GM18499 (cell line): ENCODE data around the gene TMEM243.

ENCODE experiments used
- ATAC-seq: cut with Tn5 transposase; IDR thresholded peaks from one replicate; pipeline ENCODE4 v1.9.1; 2021; ENCODE audit warnings: moderate number of reproducible peaks; ENCODE audit not compliant: insufficient read depth, unreplicated experiment

TMEM243 gene

DNA sequence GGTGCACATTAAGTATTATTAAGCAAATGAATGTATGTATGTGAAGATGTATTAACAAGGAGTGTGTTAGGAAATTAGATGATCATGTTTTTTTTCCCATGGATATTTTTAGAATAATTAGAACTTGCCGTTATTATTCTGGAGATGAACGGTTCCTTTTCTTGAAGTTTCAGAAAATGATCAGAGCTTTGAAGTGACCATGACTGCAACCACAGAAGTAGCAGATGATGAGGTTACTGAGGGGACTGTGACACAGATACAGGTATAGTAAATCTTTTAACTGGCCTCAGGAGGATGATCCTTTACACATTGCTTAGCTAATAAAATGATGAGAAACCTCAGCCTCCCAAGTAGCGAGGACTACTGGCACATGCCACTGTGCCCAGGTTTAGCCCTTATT, 48.7 kb downstream of the TMEM243 start:
- ATAC-seq: no peak

GRCh38 chr7:87164433-87164832, 55.1 kb downstream of the TMEM243 start:
- ATAC-seq: no peak

- no peak for ATAC-seq
These were observed 60.0 kb downstream of the TMEM243 start for GRCh38 chr7:87159538-87159937.

DNA sequence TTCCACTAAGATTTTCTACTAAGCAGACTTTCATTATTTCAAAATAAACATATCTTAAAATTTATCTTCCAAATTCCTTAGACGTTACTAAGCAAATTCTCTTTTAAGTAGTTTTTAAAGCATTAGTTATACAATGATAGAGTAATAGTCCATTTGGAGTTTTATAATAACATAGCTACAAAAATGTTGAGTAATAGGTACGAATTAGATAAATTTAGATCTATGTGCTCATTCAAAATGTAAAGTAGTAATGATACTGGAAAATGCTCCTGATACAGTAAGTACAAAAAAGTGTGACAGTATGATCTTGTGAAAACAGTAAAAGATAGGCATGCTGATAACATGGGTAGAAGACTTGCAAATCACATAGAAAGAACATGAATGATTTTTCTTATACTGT, 62.8 kb downstream of the TMEM243 start:
- ATAC-seq: no peak

DNA sequence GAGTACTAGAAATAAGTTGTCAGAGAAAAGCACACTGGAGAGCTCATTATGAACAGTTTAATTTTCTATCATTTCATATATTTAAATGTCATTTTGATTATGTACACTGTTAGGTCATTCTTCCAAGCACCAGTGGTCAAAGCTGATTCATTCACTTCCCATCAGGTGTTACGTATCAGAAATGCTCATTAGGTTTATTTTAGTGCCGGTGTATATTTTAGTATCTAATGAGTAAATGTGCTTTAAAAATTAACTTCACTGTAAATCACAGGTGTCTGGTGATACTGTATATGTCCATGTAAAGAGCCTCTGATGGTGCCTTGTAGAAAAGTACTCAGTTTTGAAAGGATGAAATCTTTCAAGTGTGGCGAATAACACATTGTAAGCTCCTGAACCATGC, 63.7 kb downstream of the TMEM243 start:
- ATAC-seq: no peak

DNA sequence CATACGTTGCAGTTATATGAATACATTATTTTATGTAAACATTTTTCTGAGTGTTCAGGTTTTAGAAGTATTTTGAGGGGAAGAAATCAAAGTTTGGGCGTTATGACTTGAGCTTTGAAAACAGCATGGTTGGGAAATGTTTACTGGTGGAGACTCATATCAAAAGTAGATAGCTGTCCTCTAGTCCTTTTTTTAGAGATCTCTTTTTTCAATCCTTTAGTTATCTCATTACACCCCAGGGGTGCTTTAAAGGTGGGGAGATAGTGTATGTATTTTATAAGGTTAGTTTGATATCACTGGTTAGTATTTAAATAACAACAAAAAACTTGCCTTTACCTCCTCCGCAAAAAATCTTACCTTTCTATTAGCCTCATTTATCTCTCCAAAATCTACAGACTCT, 65.0 kb downstream of the TMEM243 start:
- ATAC-seq: no peak

DNA sequence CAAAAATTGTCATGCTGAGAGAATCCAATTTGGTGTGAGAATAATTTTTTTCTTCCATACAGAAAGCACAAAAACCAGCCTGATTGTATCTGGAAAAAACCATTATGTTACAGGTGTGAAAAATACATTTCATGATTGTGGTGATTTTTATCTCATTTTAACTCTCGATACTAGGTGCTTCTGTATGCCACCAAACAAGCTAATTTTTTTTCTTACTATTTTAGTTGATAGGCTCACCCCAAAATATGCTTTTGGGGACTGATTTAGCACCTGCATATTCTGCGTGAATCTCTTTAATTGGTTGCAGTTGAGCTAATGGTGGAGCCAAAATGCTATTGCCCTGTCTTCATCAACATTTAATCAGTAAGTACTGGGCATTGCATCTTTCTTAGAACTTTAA, 65.4 kb downstream of the TMEM243 start:
- no peak for ATAC-seq

DNA sequence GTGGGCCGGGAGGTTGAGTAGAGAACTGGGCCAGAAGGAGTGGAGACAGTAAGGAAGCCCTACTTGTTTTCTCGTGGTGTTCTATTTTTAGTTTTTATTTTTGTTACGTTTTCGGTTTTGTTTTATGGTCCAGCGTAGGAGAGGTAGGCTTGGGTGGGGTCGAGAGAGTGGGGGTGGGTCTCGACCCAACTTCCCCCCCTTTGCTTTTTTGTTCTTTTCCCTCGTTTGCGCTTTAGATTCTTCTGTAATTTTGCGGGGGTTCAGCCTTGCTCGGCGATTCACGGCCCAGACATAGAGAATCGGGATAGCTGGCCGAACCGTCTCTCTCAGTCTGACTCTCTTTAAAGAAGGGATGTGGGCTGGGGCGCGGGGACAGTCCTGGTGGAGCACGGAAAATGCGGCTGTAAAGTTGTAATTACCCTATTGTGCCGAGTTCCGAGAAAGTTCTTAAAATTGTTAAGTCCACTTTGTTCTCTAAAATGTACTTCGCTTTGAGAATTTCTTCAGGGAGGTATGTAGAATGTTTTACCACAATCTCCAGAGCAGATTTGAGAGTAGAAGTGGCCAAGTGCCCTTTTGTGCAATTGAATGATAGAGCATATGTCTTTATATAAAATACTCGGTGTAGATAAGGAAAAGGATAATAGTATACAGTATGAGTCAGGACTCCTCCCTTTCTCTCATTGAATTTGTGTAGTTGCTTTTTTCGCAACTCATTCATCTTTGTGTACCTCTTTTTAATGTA, 66.5 kb downstream of the TMEM243 start:
- ATAC-seq: peak; percentile 6

DNA sequence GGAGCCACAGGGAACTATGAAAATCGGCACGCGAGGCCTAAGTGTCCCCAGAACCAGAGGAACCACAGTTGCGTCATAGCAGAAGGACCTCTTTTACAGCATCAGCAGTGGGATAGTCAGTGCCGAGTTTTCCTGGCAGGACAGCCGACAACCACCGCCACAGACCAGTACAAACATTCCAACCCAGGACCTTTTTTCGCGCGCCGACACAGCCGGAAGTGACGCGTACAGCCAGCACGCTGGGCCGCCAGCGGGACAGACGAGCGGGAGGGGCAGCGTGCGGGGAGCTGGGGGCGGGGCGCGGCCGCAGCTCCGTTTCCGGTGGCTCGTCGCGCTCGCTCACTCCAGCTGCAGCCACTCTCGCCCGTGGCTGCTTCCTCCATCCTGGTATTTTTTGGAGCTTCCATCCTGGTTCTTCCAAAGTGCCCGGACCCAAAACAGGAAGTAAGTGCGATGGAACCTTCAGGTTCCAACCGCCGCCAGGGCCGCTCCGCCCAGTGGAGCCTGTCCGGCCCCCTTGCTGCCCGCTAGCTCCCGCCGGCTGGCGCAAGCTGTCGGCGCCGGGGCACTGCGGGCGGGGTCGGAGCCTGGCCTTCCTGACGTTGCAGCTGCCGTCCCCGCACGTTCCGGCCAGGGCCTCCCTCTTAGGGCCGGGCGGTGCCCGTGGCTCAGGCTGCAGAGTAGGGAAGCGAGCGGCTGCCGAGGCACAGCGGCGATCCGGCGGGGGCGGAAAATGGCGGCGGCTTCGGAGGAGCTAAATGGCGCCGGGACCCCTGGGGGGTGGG, 67.2 kb downstream of the TMEM243 start, which contains the start of gene DMTF1:
Gene DMTF1 (plus strand): TSS at position 342 of the 785 bp plus-strand sequence. CDS start 12,489 bp downstream, outside the sequence.
- peak; percentile 48 for ATAC-seq

DNA sequence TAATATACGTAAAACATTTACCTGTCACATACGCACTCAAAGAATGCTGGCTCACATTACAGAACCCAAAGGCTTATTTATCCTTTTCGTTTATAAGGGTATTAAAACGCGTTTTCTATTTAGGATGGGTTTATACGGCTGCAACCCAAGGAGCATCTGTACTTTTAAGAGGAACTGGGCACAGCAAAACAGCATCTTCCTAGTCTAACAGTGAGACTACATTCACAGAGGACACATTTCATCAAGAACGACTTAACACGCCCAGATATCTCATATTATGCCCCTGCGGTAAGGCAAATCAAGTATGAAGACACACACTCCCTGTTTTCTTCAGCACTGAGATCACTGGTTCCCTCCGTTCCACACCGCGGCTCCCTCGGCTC, 67.8 kb downstream of the TMEM243 start:
- peak; percentile 19 for ATAC-seq

- ATAC-seq: no peak
These were observed 68.4 kb downstream of the TMEM243 start for GRCh38 chr7:87151002-87151728.

DNA sequence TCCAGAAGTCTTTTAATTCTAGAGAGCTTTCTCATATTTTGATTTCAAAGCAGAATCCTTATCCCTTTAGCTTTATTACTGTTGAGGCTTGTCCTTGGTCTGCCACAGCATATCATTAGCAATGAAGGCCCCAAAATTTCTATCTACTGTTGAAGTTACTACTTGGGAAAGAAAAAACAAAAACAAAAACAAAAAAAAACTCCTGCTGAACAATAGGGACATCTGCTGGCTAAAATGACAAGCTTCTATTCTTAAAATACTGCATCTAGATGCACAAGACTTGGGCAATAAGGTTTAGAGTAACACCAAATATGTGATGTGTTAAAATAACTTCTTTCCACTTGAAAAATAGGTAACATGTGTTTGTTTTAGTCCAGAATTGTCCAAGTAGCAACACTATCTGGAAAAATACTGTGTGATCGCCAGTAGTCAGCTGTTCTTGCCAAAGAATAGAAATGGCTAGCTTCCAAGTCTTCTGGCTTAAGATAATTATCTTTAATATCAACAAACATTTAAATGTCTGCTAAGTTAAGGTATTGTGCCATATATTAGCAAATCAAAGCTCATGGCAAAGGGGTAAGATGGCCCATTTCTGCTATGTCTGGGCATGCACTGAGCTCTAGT, 71.1 kb downstream of the TMEM243 start:
- no peak for ATAC-seq

DNA sequence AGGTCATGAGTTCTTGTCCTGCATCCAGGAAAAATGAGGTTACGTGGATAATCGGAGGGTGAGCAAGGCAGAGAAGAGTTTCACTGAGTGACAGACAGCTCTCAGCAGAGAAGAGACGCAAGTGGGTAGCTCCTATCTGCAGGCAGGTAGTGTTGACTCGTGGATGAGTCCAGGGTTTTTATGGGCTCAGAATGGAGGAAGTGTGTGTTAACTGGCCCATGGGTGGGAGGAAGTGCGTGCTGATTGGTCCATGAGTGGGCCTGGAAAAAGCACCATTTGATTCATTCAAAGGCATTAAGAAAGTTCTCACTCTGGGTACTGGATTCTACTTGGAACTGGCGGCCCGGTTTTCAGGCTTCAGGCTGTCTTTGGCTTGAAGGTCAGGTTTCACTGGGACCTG, 72.0 kb downstream of the TMEM243 start:
- ATAC-seq: no peak

- ATAC-seq: no peak
These were observed 72.7 kb downstream of the TMEM243 start for GRCh38 chr7:87146740-87147386.
